Osteocyte (in vitro differentiated cells): ENCODE results near the gene NME1. TPM values are rescaled to one million over a fixed set of nuclear protein-coding genes. Genes with fewer than 3 reads are reported as not detected.

Experiments
- DNase-seq: peaks from one replicate; pipeline ENCODE4 v3.0.0; 2021; ENCODE audit warnings: mixed read lengths; ENCODE audit not compliant: unreplicated experiment; ENCODE audit errors: extremely low spot score
- H3K27ac Mint-ChIP-seq: one replicate; pipeline ENCODE4 v1.8.0; 2021; ENCODE audit warnings: mild to moderate bottlenecking, mixed read lengths; ENCODE audit not compliant: unreplicated experiment
- H3K27me3 Mint-ChIP-seq: one replicate; pipeline ENCODE4 v1.8.0; 2021; ENCODE audit warnings: mixed read lengths; ENCODE audit not compliant: unreplicated experiment
- H3K36me3 Mint-ChIP-seq: one replicate; pipeline ENCODE4 v1.8.0; 2021; ENCODE audit warnings: mixed read lengths; ENCODE audit not compliant: unreplicated experiment
- H3K4me1 Mint-ChIP-seq: one replicate; pipeline ENCODE4 v1.8.0; 2021; ENCODE audit warnings: mixed read lengths; ENCODE audit not compliant: unreplicated experiment
- H3K4me3 Mint-ChIP-seq: one replicate; pipeline ENCODE4 v1.8.0; 2021; ENCODE audit warnings: mild to moderate bottlenecking, moderate library complexity, mixed read lengths; ENCODE audit not compliant: unreplicated experiment
- H3K9me3 Mint-ChIP-seq: one replicate; pipeline ENCODE4 v1.8.0; 2021; ENCODE audit warnings: mixed read lengths; ENCODE audit not compliant: unreplicated experiment
- total RNA-seq: library from RNA; stranded (reverse); gene quantifications from 2 replicates; pipeline ENCODE4 v1.2.1, GENCODE V29; 2021
- TF ChIP-seq, protein P1 (sequence below): fragments of 200-600 bp; sonication (generic); IDR thresholded peaks from 2 replicates; pipeline ENCODE4 v1.5.0; 2021; ENCODE audit warnings: antibody characterized with exemption, mild to moderate bottlenecking, moderate library complexity

The NME1 gene
- total RNA-seq, 1 donor from 2014 or later = 77.8 TPM

DNA sequence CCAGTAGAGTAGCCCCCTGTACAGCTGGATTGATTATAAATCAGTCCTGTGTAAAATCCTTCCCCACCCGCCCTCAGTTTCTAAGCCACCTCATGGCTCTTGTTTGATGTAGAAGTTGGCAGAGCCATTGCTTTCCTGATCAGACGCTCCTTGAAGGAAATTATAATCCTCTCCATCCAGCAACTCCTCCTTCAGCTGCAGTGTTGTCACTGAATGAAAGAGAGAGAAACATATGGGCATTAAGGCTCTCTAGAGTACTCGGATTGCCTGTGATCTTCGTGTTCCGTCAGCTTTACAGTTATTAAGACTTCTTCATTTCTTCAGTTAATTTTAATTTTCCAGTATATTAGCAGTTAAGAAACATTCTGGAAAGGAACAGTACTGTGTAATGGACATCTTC, 27.1 kb downstream of the NME1 start:
- peaks cover 20% of the 10 kb centered on the region for H3K36me3 Mint-ChIP-seq
- H3K9me3 Mint-ChIP-seq = no peaks in the 10 kb centered on the region
- no peaks in the 10 kb centered on the region for H3K27me3 Mint-ChIP-seq
- peaks cover 22% of the 10 kb centered on the region for H3K4me1 Mint-ChIP-seq
- TF ChIP-seq, protein P1, sequence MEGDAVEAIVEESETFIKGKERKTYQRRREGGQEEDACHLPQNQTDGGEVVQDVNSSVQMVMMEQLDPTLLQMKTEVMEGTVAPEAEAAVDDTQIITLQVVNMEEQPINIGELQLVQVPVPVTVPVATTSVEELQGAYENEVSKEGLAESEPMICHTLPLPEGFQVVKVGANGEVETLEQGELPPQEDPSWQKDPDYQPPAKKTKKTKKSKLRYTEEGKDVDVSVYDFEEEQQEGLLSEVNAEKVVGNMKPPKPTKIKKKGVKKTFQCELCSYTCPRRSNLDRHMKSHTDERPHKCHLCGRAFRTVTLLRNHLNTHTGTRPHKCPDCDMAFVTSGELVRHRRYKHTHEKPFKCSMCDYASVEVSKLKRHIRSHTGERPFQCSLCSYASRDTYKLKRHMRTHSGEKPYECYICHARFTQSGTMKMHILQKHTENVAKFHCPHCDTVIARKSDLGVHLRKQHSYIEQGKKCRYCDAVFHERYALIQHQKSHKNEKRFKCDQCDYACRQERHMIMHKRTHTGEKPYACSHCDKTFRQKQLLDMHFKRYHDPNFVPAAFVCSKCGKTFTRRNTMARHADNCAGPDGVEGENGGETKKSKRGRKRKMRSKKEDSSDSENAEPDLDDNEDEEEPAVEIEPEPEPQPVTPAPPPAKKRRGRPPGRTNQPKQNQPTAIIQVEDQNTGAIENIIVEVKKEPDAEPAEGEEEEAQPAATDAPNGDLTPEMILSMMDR = no peak
- no peak for DNase-seq
- H3K4me3 Mint-ChIP-seq = no peak overlapping the region
- peak overlapping the region; percentile 59 for H3K27ac Mint-ChIP-seq

DNA sequence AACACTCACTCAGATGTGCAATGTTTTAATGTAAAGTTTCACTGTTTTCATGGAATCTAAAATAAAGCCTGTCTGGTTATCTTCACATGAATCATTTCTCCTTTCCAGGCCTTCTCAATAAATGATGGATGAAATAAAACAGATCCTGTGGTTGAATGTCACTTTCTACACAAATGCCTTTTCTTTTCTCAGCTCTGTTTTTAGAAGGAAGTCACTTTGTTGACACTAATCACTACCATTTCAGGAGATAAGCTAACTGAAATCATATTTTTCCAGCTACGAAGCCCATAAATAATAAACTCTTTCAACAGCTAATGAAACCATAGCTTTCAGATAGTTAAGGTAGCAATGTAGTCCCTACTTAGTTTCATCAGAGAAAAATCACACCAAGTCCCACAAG, 30.8 kb downstream of the NME1 start:
- Mint-ChIP-seq H3K36me3 (peaks cover 38% of the 10 kb centered on the region), H3K27ac (no peak overlapping the region), H3K27me3 (no peaks in the 10 kb centered on the region), H3K4me1 (peaks cover 20% of the 10 kb centered on the region), H3K9me3 (no peaks in the 10 kb centered on the region), H3K4me3 (no peak overlapping the region)
- TF ChIP-seq, protein P1 = no peak
- no peak for DNase-seq

- H3K9me3 Mint-ChIP-seq = no peaks in the 10 kb centered on the region
- peaks cover 6% of the 10 kb centered on the region for H3K4me1 Mint-ChIP-seq
- no peak for DNase-seq
- no peak overlapping the region for H3K27ac Mint-ChIP-seq
- H3K36me3 Mint-ChIP-seq = peaks cover 42% of the 10 kb centered on the region
- H3K27me3 Mint-ChIP-seq = no peaks in the 10 kb centered on the region
- no peak overlapping the region for H3K4me3 Mint-ChIP-seq
- TF ChIP-seq, protein P1 = no peak
Measured at GRCh38 chr17:51185763-51186332, 32.5 kb downstream of the NME1 start.

- peaks cover 6% of the 10 kb centered on the region for H3K4me1 Mint-ChIP-seq
- DNase-seq = no peak
- no peak overlapping the region for H3K27ac Mint-ChIP-seq
- H3K27me3 Mint-ChIP-seq = no peaks in the 10 kb centered on the region
- H3K36me3 Mint-ChIP-seq = peaks cover 47% of the 10 kb centered on the region
- H3K9me3 Mint-ChIP-seq = no peaks in the 10 kb centered on the region
- TF ChIP-seq, protein P1 = no peak
- no peak overlapping the region for H3K4me3 Mint-ChIP-seq
Measured at GRCh38 chr17:51188271-51188833, 35.0 kb downstream of the NME1 start.

DNA sequence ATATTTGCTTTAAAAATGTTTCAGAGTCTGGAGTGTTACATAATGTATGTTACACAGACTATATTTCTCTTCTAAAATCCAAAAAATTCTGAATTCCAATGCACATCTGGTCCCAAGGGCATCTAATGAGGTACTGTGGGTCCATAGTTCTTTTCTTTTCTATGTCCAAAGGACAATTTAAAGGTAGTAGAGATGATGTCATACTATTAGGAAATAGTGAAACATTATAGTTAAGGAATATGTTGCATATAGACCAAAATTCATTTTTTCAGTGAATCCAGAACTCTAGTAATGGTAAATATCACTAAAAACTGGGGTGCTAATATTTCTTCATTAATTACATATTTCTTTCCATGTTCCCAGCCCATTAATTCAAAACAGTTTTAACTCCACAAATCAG, 35.8 kb downstream of the NME1 start:
- TF ChIP-seq, protein P1 = no peak
- Mint-ChIP-seq H3K27me3 (no peaks in the 10 kb centered on the region), H3K36me3 (peaks cover 48% of the 10 kb centered on the region)

More for the DNA sequence above, 35.8 kb downstream of the NME1 start:
- Mint-ChIP-seq H3K9me3 (no peaks in the 10 kb centered on the region), H3K4me3 (no peak overlapping the region), H3K27ac (no peak overlapping the region), H3K4me1 (peaks cover 5% of the 10 kb centered on the region)
- no peak for DNase-seq
